ENCODE data around the gene TBC1D2.
"Not testable (repeated sequence)": the region's sequence is repeated elsewhere in the genome, so short reads cannot be mapped to it uniquely, and the experiment has no call there.

Gene TBC1D2, protein sequence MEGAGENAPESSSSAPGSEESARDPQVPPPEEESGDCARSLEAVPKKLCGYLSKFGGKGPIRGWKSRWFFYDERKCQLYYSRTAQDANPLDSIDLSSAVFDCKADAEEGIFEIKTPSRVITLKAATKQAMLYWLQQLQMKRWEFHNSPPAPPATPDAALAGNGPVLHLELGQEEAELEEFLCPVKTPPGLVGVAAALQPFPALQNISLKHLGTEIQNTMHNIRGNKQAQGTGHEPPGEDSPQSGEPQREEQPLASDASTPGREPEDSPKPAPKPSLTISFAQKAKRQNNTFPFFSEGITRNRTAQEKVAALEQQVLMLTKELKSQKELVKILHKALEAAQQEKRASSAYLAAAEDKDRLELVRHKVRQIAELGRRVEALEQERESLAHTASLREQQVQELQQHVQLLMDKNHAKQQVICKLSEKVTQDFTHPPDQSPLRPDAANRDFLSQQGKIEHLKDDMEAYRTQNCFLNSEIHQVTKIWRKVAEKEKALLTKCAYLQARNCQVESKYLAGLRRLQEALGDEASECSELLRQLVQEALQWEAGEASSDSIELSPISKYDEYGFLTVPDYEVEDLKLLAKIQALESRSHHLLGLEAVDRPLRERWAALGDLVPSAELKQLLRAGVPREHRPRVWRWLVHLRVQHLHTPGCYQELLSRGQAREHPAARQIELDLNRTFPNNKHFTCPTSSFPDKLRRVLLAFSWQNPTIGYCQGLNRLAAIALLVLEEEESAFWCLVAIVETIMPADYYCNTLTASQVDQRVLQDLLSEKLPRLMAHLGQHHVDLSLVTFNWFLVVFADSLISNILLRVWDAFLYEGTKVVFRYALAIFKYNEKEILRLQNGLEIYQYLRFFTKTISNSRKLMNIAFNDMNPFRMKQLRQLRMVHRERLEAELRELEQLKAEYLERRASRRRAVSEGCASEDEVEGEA

GRCh38 chr9:98255578-98256296, at the start of gene TBC1D2:
Gene TBC1D2 (minus strand): TSS chr9:98255649. CDS start chr9:98255541, 108 bp downstream.
- DNase-seq = peak; percentile 91

- no peak for DNase-seq
Measured at GRCh38 chr9:98304381-98304780, 48.9 kb upstream of the TBC1D2 start.

DNA sequence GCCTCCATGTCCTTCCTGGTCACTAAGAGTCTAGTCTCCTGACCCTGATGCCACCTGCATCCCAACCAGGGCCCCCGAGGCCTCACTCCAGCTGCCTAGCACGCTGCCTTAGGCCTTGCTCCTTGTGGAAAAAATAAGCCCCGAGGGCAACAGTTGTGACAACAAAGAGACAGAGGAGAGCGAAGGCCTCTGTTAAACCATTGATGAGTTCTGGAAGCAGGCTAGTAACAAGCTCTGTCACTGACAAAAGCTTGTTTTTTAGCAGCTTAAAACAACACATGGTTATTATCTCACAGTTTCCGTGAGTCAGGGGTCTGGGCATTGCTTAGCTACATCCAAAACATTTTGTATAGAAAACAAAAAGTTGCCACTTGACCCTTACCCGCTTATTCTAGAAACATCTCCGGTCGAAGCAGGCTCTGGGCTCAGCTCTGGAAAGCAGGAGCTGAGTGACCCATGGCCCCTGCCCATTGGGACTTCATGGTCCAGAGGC, 48.2 kb upstream of the TBC1D2 start:
- DNase-seq = no peak

DNA sequence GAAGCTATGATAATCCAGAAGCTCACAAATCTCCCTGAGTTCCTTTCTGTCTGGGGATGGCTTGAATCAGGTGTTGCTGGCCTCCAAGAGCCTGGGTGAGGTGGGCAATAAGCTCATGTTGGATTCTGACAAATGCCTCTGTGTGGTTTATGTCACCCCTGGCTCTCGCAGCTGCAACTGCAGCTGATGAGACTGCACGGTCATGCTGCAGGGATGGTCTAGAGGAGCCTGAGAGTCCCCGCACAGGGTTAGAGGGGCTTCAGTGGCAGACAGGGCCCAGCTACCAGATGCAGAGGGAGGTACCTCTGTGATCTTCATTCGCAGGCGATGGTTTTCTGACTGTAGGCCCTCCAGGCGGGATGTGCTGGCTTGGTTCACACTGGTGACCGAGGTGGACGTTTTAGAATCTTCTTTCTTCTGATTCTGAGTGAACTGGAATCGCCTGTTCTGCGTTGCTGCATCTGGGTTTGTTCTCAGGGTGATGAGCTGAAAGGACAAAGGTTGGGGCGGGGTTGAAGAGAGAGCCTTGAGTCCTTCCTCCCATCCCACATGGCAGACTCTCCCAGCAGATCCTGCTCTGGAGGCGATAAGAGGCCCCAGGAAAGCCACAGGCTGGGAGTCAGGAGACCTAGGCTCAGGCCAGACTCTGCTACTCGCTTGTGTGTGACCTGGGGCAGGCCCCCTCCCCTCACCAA, 47.6 kb upstream of the TBC1D2 start:
- DNase-seq = no peak

DNA sequence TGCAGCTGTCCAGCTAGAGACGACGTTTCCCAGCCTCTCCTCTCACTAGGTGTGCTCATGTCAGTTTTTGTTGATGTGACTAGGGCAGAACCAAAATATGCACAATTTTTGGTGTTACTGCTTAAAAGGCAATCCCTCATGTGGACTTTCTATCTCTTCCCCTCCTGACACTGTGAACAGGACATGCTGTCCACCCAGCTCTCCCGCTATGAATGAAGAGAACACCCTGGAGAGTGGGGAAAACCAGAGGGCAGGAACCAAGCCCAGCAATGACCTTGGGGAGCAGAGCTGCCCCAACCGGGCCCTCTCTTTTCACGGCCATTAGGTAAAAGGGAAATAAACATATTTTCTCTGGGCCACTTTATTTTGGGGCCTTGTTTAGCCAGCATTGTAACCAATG, 46.7 kb upstream of the TBC1D2 start:
- DNase-seq = no peak

- no peak for DNase-seq
Measured at GRCh38 chr9:98300611-98301010, 45.2 kb upstream of the TBC1D2 start.

DNA sequence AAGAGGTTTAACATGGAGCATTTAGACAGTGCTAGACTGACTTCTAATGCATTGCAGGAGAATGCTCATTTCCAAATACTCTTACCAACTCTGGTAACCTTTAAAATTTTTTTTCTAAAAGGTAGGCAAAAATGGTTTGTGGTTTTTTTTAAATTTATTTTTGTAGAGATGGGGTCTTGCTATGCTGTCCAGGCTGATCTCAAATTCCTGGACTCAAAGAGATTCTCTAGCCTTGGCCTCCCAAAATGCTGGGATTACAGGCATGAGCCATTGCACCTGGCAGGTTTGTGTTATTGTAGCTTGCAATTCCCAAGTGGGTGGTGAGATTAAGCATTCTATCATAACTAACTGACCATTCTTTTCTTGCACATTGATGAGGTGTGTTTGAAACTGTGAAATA, 43.0 kb upstream of the TBC1D2 start:
- DNase-seq = no peak

DNA sequence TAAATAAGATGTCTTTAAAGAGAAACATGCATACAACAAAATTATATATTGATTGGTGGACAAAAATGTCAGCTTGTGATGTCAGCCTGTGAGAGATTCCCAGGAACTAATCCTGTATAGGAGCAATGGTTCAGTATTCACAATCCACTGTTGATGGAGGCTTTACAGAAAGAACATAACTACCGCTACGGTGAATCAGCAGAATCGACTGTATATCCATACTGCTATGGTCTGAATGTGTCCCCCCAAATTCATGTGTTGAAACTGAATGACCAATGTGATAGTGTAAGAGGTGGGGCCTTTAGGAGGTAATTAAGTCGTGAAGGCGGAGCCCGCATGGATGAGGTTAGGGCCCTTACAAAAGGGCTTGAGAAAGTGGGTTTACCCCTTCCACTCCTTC, 40.4 kb upstream of the TBC1D2 start:
- DNase-seq = no peak

GRCh38 chr9:98291820-98292219, 36.4 kb upstream of the TBC1D2 start:
- no peak for DNase-seq

DNA sequence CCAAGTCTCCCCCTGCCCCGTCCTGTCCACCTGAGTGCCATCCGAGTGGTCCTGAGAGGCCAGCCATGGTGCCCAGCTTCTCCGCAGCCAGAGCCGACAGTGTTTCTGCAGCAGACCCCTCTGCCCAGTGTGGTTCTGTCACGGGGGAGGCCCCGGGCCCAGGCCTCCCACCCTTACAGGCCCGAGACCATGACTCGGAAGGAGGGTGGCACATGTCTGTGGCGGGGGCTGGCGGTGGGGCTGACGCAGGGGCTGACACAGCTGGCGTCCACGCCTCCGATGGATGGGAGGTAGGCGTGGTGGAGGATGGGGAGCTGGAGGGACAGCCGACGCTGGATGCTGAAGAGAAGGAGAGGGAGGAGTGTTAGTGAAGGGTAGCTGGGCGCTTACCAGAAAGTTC, 35.0 kb upstream of the TBC1D2 start:
- DNase-seq = no peak

DNA sequence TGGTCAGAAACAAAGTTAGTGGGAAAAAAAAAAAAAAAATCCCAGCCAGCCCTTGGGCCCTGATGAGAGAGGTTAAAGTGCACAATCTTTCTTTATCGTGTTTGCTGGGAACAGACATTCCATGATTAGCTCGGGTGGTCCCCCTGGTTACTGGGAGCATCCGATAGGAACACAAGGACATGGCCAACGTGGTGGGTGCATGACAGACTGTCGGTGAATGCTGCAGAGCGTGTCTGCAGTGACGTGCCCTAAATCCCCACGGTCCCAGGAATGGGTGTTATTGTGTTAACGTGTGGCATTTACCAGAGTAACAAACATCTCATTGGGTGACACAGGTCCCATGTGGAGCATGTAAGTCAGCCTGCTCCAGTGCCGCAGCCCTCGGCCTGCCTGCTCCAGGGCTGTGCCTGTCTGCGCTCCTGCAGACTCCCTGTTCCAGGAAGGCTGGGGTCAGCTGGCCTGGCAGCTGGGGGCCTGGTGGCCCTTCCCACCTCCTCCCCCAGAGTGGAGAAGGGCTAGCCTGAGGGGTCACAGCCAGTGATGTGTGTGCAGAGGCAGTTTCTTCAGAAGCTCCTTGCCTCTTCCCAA, 34.3 kb upstream of the TBC1D2 start:
- no peak for DNase-seq

DNA sequence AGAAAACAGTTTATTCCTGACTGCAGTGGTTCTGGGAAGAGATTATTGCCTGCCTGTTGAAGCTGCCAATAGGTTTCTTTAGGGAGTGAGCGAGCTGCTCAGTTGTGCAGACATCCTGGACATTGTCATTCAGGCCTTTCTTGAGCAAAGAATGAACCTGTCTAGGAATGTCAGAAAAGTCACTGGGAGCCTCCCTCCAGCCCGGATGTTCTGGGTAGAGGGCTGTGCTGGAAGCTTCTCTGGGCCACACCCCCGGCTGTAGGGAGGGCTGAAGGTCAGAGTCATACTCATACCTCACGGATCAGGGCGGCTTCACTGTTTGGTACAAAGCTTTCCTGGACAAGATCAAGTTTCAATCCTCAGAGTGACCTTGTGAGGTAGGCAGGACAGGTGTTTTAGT, 33.4 kb upstream of the TBC1D2 start:
- DNase-seq = no peak

- no peak for DNase-seq
Measured at GRCh38 chr9:98287384-98287783, 31.9 kb upstream of the TBC1D2 start.

GRCh38 chr9:98285446-98285845, 30.0 kb upstream of the TBC1D2 start:
- DNase-seq = no peak

- DNase-seq = no peak
Measured at GRCh38 chr9:98284754-98285153, 29.3 kb upstream of the TBC1D2 start.

GRCh38 chr9:98283143-98283542, 27.7 kb upstream of the TBC1D2 start:
- not testable (repeated sequence) for DNase-seq

DNA sequence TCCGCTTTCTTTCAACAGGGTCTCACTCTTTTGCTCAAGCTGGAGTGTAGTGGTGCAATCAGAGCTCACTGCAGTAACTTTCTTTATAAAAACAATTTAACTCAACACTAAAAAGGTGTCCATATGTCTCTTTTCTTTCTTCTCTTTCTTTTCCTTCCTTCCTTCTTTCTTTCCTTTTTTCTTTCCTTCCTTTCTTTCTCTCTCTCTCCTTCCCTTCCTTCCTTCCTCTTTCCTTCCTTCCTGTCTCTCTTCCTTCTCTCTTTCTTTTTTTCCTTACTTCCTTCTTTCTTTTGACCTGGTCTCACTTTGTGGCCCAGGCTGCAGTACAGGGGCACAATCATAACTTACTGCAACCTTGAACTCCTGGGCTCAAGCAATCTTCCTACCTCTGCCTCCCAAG, 25.8 kb upstream of the TBC1D2 start:
- no peak for DNase-seq

DNA sequence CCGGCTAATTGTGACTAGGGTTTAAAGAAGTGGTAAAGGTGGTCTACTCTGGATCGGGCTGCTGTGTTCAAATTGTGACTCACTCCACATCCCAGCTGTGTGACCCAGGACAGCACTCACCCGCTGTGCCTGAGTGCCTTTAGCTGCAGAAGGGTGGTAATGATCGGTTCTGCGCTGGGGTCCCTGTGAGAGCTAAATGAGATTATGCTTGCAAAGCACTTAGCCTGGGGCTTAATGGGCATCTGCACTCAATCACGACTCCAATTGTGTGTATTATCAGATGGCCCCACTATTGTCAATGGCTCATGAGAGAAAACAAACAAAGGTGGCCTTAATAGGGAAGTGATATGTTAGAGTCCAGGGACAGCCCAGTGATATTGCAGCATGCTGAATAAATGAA, 25.1 kb upstream of the TBC1D2 start:
- peak; percentile 78 for DNase-seq

DNA sequence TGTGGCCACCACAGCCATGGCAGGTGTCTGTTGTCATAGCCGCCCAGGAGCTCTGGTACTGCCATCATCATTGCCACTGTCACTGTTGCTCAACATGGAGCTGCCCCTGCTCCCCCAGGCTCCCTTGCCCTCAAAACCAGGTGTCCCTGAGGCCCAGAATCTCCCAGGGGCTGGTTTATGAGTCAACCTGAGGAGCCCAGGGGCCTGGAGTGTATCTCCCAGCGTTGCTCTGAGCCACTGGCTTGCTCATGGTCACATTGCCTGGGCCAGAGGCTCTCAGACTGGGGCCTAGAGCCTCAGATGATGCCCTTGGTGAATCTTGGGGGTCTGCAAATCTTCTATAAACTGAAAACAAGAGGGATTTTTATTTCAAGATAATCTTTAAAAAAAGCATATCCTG, 24.7 kb upstream of the TBC1D2 start:
- DNase-seq = no peak

GRCh38 chr9:98276907-98277469, 21.5 kb upstream of the TBC1D2 start:
- no peak for DNase-seq

GRCh38 chr9:98275159-98275558, 19.7 kb upstream of the TBC1D2 start:
- no peak for DNase-seq

DNA sequence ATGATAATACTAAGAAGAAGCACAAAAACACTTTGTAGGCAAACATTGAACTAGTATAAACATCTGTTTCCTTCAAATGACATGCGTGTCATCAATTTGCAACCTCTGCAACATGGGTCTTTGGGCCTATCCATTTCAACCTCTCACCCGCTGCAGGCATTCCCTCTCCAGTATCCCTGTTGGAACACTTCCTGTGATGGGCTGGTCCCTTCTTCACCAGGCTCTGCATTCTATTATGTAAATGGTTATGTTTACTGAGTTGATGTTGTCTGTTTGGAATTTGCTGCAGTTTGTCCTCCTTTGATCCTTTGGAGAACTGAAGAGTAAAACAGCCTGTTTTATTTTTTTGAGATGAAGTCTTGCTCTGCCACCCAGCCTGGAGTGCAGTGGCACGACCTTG, 16.6 kb upstream of the TBC1D2 start:
- DNase-seq = no peak

All from COR-L47 (cell line).